ENCODE results near the gene FDX2. TPM values are rescaled to one million over a fixed set of nuclear protein-coding genes. Genes with fewer than 3 reads are reported as not detected.
A peak's percentile ranks its signal among the peaks of the same experiment; 100 is the strongest.

The FDX2 gene
- total and polyA plus RNA-seq, 2 of the 13 experiments (the other 11 are each of a cell fraction or from before 2014, with no cell fraction given) = 21.0 to 24.7 TPM

DNA sequence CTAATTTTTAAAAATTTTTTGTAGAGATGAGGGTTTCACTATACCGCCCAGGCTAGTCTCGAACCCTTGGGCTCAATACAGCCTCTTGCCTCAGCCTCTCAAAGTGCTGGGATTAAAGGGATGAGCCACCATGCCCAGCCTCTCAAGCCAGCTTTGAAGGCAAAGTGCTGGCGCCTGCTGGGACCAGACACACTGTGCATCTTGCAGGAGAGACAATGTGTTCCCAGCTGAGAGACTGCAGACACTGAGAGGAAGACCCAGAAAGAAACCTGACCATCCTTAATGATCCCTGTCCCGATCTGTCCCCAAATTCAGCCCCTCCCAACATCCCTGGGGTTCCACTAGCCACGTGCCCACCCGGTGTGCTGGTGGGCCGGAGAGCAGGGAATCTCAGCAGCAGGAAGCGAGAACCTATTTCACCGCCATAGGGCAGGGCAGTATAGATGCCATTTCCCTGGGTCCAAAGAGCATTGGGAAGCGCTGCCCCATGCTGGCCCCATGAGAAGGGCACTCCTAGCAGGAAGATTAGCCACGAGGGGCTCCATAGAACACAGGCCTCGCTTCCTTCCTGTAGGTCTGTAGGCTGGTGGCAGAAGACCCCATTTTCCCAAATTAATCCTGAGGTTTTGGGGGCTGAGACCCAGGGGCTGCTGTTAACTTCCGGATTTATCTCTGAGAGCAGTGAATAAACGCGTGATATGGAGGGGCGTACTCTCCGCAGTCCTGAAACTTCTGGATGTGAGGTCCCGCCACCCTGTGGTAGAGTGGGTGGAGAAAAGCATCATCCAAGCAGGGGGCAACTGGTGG lies 16.5 kb upstream of the FDX2 start (continued):
- TF ChIP-seq, protein P1, sequence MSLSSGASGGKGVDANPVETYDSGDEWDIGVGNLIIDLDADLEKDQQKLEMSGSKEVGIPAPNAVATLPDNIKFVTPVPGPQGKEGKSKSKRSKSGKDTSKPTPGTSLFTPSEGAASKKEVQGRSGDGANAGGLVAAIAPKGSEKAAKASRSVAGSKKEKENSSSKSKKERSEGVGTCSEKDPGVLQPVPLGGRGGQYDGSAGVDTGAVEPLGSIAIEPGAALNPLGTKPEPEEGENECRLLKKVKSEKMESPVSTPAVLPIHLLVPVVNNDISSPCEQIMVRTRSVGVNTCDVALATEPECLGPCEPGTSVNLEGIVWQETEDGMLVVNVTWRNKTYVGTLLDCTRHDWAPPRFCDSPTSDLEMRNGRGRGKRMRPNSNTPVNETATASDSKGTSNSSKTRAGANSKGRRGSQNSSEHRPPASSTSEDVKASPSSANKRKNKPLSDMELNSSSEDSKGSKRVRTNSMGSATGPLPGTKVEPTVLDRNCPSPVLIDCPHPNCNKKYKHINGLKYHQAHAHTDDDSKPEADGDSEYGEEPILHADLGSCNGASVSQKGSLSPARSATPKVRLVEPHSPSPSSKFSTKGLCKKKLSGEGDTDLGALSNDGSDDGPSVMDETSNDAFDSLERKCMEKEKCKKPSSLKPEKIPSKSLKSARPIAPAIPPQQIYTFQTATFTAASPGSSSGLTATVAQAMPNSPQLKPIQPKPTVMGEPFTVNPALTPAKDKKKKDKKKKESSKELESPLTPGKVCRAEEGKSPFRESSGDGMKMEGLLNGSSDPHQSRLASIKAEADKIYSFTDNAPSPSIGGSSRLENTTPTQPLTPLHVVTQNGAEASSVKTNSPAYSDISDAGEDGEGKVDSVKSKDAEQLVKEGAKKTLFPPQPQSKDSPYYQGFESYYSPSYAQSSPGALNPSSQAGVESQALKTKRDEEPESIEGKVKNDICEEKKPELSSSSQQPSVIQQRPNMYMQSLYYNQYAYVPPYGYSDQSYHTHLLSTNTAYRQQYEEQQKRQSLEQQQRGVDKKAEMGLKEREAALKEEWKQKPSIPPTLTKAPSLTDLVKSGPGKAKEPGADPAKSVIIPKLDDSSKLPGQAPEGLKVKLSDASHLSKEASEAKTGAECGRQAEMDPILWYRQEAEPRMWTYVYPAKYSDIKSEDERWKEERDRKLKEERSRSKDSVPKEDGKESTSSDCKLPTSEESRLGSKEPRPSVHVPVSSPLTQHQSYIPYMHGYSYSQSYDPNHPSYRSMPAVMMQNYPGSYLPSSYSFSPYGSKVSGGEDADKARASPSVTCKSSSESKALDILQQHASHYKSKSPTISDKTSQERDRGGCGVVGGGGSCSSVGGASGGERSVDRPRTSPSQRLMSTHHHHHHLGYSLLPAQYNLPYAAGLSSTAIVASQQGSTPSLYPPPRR (CRISPR knock-in tag; IDR thresholded peaks at IDR 0.05; ENCODE audit: borderline replicate concordance) = 0 out of 2 replicates have a peak, but pooled peaks have one; percentile 40
- TF ChIP-seq SP1 (IDR thresholded peaks at IDR 0.05) = no peak
- TF ChIP-seq SP1 (CRISPR knock-in tag; IDR thresholded peaks at IDR 0.05) = no peak
- TF ChIP-seq SP140L (CRISPR knock-in tag; IDR thresholded peaks at IDR 0.05; ENCODE audit: borderline replicate concordance) = no peak
- TF ChIP-seq SPEN (CRISPR knock-in tag; IDR thresholded peaks at IDR 0.05; ENCODE audit: low read depth) = no peak
- TF ChIP-seq, protein P2, sequence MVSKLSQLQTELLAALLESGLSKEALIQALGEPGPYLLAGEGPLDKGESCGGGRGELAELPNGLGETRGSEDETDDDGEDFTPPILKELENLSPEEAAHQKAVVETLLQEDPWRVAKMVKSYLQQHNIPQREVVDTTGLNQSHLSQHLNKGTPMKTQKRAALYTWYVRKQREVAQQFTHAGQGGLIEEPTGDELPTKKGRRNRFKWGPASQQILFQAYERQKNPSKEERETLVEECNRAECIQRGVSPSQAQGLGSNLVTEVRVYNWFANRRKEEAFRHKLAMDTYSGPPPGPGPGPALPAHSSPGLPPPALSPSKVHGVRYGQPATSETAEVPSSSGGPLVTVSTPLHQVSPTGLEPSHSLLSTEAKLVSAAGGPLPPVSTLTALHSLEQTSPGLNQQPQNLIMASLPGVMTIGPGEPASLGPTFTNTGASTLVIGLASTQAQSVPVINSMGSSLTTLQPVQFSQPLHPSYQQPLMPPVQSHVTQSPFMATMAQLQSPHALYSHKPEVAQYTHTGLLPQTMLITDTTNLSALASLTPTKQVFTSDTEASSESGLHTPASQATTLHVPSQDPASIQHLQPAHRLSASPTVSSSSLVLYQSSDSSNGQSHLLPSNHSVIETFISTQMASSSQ (IDR thresholded peaks at IDR 0.05; ENCODE audit: low read depth) = no peak
- TF ChIP-seq, protein P2 (CRISPR knock-in tag; IDR thresholded peaks at IDR 0.05; ENCODE audit: borderline replicate concordance) = no peak
- no peak for TF ChIP-seq XRCC5 (optimal IDR thresholded peaks at IDR 0.05; ENCODE audit: low read length)
- TF ChIP-seq, protein P3, sequence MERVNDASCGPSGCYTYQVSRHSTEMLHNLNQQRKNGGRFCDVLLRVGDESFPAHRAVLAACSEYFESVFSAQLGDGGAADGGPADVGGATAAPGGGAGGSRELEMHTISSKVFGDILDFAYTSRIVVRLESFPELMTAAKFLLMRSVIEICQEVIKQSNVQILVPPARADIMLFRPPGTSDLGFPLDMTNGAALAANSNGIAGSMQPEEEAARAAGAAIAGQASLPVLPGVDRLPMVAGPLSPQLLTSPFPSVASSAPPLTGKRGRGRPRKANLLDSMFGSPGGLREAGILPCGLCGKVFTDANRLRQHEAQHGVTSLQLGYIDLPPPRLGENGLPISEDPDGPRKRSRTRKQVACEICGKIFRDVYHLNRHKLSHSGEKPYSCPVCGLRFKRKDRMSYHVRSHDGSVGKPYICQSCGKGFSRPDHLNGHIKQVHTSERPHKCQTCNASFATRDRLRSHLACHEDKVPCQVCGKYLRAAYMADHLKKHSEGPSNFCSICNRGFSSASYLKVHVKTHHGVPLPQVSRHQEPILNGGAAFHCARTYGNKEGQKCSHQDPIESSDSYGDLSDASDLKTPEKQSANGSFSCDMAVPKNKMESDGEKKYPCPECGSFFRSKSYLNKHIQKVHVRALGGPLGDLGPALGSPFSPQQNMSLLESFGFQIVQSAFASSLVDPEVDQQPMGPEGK (CRISPR knock-in tag; IDR thresholded peaks at IDR 0.05) = no peak; the same call in 1 of the 2 replicates
- TF ChIP-seq HBP1 (CRISPR knock-in tag; IDR thresholded peaks at IDR 0.05; ENCODE audit: low read depth) = no peak; the same call in 1 of the 2 replicates
- TF ChIP-seq PAX8 (CRISPR knock-in tag; IDR thresholded peaks at IDR 0.05; ENCODE audit: borderline replicate concordance) = no peak
- no peak for TF ChIP-seq YEATS4 (CRISPR knock-in tag; IDR thresholded peaks at IDR 0.05; ENCODE audit: borderline replicate concordance)
